NCI-H2029 (cell line): Measurements from ENCODE around the gene WSCD1.
A peak's percentile ranks its signal among the peaks of the same experiment; 100 is the strongest.

ENCODE experiments used
- DNase-seq: peaks from one replicate; lab custom pipeline; 2025; lab: John Stamatoyannopoulos, UW

WSCD1 gene

DNA sequence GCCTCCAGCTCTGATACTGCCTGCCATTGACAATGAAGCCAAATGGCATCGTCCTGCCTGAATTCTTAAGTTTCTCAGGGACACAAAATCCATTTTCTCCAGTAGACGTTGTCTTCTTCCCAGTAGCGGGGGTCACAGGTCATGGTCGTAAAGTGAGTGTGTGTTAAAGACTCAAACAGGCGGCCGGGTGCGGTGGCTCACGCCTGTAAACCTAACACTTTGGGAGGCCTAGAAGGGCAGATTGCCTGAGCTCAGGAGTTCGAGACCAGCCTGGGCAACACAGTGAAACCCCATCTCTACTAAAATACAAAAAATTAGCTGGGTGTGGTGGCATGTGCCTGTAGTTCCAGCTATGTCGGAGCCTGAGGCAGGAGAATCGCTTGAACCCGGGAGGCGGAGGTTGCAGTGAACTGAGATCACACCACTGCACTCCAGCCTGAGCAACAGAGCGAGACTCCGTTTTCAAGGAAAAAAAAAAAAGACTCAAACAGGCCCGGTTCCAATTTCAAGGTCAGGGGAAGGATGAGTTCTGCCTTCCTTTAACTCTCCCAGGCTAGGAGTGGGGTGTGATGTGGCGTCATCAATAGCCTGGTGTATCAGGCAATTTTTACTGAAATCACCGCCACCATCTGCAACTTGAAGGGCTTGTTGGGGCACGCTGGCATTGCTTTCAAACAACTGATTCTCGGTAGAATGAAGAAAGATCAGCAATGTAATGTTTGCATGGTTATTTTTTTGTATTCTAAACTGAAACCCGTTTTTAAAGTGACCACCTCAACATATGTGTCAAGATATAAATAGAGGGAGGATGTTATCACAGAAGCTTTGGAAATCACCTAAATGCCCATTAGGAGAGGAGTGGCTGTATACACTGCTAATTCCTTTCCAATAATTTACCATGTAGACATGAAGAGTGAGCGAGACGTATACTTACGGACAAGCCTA is 91.0 kb downstream of the WSCD1 start:
- DNase-seq, result no peak

GRCh38 chr17:6162216-6162615 is 92.0 kb downstream of the WSCD1 start:
- no peak for DNase-seq

GRCh38 chr17:6162892-6163291 is 92.7 kb downstream of the WSCD1 start:
- no peak for DNase-seq

DNA sequence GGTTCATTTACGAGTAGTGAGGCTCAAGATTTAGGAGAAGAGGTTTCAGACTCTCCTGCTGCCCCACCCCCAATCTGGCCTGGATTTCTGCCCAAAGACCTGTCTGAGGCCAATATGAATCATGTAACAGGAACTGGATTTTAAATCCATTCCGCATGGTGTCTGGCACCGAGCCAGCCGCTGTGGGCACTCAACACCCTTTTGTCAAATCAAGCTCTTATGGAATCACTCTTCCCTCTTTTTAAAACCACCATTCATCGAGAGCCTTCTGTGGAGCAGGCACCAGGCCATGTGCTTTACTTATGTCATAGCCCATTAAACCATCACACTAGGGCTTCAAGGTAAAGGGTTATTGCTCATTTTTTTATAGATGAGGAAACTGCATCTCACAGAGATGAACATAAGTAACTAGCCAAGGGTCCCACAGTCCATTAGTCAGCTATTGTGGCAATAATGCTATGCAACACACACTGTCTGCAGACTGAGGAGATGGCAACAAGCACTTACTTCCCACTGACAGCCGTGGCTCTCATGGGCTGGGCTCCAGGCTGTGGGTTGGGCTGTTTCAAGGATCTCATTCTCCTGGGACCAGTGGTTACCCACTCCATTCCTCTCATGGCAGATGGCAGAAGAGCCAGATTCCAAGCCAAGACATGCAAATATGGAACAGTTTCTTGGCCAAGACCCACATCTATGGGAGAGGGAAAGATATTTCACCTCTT is 93.6 kb downstream of the WSCD1 start:
- DNase-seq, result peak; percentile 90

GRCh38 chr17:6164996-6165395 is 94.8 kb downstream of the WSCD1 start:
- no peak for DNase-seq

GRCh38 chr17:6165806-6166205 is 95.6 kb downstream of the WSCD1 start:
- no peak for DNase-seq

DNA sequence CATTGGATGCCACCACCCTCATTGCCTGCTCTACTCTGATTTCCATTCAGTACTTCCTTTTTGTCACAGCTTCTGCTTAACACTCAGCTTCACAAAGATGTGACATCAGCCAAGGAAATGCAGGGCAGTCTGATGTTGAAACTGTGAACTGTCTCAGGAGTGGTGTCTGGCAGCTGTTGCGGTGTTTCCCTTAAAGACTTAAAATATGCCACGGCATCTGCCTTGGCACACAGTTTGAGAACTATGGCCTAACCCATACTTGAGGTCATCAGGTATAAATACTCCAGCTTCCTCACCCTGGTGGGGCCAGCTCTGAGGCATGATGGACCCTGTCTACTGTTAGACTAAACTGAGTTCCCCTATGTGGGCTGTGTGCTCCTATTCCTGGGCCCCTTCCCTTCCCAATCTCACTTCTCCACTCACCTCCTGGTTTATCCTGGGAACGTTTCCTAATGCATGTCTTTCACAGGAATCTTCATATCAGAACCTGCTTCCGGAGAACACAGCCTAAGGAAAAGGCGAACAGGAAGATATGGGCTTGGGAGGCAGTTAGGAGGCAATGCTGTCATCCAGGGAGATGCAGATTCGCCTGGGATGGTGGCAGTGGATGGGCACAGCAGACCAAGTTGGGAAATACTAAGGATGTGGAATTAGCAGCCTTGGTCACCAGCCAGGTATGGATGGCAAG is 96.5 kb downstream of the WSCD1 start:
- no peak for DNase-seq

DNA sequence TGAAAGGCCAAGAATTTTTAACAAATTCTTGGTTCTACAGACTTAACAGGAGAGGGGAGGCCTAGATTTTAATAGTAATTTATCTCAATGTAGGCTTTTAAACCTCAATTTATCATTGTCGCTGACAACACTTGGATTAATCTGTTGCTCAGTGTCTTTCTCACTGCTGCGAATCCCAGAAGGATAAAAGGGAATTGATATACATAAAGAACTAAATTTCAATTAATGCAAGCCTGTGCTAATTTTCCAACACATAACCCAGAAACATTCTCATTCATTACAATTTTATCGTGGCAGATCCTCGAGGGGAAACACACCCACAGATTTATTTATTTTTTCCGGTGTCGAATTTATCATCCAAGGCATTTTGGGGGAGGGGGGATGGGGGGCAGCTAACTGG is 98.1 kb downstream of the WSCD1 start:
- no peak for DNase-seq

- DNase-seq, result peak; percentile 73
These were observed 100.2 kb downstream of the WSCD1 start for GRCh38 chr17:6170349-6170748.

DNA sequence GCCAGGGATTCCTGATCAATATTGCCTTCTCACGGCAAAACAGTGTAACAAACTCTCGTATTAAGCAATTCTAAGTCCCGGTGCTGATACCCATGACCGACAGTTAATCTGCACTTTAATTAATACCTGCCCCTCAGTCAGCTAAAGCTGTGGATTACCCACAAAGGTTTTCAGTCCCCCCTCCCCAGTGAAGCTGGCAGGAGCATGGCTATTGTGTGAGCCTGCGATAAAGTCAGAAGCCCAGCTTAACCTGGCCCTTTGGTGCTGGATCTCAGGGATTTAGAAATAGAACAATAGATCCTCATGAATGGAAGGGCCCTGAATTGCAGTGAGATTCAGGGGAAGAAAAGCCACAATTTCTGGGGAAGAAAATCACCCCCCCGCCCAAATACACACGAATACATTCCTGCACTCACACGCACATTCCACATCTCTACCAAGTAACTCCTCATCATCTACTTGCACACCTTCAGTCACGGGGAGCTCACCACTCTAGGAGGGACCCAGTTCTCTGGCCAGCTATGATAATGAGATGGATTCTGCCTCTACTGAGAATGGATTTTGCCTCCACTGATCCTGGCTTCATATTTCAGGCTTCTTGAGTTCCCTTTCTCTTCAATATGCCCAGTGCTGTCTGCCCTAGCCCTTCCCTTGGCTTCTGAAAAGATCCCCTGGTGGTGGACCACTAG is 102.6 kb downstream of the WSCD1 start:
- no peak for DNase-seq

- no peak for DNase-seq
These were observed 103.5 kb downstream of the WSCD1 start for GRCh38 chr17:6173653-6174052.
